HG02938 (cell line): ENCODE data around the gene DLGAP1.

ENCODE experiments used
- ATAC-seq: cut with Tn5 transposase; IDR thresholded peaks from one replicate; pipeline ENCODE4 v1.9.1; 2021; ENCODE audit warnings: mild to moderate bottlenecking, moderate library complexity; ENCODE audit not compliant: unreplicated experiment

Gene DLGAP1

DNA sequence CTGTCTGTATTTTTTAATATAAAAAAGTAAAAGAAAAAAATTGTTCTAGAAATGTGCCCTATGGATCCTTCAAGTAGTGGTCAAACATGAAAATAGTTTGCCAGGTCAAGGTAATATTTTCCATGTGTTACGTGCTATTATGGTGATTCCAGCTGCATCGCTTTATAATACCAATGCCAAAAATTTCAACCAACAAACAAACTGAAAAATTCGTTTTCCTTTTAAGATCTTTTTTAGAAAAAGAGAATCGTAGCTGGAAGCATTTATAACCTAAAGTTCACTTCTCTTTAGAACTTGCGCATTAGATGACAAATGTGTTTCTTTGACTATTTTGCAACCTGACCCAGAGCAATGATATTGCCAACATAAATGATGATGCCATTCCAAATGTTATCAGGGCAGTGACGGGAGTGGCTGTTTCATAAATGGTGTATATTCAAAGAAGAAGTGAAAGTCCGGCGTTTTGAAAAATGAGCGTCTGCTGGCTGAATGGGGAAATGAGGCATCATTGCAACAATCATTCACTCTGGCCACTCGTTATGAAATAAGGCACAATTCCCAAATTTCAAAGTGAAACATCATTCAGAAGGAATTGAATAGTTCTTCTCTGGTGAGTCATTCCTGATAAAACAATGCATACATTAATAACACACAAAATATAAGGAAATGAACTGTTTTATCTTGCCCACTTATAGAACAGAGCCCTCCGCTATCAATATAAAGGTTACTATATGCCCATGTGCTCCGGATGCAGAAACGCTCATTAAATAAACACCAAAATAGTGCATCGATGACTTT is 707.7 kb downstream of the DLGAP1 start:
- no peak for ATAC-seq

DNA sequence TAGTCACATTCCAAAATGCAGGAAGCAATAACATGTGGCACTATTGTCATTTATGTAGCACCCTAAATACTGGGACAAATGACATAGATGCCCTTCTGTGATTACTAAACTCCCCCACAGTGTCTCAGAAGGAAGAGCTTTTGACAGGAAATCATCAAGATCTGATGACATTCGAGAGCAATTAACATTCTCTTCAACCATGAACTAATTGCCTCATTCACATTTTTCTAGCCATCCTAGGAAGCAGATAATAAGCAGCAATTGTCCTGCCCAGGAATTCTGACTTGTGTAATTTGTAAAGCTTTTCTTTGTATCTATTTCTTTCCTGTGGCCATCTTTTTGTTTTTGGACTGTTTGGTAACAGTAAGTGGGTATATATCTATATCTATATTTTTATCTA is 712.6 kb downstream of the DLGAP1 start:
- no peak for ATAC-seq

DNA sequence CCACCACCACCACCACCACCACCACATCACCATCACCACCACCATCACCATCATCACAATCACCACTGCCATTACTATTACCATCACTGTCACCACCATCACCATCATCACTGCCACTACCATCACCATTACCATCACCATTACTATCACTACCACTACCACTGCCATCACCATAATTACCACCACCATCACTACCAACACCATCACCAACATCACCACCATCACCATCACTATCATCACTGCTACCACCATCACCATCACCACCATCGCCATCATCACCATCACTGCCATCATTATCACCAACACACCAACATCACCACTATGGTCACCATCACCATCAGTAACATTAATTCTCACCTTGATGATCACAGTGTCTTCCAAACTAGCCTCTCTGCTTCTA is 713.8 kb downstream of the DLGAP1 start:
- no peak for ATAC-seq

DNA sequence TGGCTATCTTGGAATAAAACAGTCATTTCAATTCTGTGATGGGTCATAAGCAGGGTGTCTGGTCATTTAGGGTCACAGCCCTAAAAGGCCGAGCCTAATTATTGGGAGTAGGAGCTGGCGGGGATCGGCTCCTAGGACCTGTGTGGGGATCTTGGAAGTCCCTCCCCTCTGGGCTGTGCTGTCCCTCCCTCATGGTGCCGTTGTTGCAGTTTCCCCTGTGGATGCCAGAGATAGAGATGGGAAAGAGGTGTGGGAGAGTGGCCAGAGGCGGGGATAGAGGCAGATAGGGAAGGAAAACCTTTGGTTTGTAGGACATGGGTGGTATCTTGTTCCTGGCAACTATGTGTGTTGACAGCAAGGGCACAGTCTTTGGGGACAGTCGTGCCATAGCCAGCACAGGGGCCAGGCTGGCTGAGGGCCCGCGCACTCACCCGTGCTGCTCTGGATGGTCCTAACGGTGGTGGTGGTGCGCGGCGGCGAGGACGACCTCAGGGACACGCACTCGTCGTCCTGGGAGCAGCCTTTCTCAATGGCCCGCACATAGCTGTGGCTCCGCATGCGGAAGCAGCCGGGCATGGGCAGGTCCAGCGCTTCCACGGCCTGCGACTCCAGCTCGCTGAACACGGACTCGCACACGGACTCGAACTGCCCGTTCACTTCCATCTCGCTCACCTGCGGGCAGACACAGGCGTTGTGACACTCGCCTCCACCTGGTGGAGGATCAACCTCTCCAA is 726.2 kb downstream of the DLGAP1 start:
- no peak for ATAC-seq

DNA sequence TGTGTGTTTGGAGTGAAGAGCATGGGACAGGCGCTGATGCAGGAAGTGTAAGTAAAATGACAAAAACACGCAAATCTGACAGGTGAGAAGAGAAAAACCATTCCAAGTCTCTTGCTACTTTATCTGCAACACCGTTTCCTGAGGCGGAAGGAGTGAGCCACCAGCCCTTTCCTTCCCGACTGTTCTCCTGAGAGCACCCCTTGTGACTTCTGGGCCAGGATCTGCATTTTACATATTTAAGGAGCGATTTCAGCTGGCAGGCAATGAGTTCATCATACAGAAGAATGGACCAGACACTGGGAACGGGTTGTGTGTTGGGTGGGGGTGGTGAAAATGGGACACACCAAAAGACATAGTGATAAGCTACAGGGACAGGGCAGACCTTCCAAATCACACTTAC is 727.8 kb downstream of the DLGAP1 start:
- no peak for ATAC-seq

DNA sequence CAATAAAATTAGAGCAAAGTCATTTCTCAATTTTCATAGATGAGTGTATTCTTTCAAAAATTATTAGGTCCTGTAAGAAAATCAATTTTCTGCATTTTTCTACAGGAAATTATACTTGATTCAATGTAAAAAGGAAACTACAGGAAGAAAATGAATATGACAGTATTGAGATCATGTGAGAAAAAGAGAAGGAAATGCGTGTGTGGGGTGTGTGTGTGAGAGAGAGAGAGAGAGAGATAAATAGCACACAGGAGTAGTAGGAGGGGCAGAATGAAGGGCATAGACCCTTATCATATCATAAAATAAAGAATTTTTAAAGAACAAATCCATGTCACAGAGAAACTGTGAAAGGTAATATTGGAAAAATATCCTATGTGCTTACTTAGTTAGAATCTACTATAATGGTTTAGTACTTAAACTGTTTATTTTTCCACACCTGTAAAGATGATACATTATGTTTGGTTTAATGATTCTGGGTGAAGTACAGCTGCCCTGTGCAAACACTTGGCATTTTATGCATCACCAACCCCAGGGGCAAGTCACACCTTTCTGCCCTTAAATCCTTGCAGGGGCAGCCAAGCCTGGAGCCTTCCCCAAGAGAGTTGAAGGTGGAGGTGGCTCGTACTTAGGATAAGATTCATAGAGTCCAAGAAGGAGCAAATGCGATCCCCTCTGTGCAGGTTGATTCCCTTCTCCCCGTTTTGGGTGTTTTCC is 728.7 kb downstream of the DLGAP1 start:
- no peak for ATAC-seq

DNA sequence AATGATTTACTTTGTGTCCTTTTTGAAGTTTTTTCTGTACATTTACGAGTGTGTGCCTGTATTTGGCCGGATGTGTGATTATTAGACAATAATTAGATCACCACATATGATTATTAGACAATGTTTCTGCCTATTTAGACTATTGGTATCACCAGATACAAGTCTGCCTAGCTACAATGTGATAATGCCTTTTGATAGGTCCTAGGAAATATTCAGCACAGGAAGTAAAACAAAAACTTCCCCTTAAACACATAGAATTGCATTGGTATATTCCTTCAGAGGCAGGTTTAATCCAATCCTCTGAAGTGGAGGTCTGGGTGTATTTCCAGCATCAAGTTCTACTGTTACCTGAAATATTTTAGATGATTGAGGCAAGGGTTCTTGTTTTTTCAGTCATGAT is 730.0 kb downstream of the DLGAP1 start:
- no peak for ATAC-seq

DNA sequence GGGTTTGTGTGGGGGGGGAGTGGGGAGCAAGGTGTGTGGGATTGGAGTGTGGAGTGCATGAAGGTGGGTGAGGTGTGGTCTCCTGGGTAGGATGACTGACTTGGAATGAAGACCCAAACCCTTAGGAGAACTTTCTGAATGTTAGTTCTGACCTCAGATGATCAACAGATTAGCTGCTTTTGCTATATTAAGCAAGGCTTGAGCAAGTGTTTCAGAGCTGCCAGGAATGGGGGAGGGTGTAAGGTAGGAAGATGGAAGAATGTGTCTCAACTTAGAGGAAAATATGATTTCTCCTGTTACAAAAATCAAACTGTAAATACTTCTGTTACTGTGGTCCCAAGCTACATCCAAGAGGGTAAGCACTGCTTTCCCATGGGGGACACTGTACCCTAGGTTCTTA is 731.6 kb downstream of the DLGAP1 start:
- no peak for ATAC-seq

DNA sequence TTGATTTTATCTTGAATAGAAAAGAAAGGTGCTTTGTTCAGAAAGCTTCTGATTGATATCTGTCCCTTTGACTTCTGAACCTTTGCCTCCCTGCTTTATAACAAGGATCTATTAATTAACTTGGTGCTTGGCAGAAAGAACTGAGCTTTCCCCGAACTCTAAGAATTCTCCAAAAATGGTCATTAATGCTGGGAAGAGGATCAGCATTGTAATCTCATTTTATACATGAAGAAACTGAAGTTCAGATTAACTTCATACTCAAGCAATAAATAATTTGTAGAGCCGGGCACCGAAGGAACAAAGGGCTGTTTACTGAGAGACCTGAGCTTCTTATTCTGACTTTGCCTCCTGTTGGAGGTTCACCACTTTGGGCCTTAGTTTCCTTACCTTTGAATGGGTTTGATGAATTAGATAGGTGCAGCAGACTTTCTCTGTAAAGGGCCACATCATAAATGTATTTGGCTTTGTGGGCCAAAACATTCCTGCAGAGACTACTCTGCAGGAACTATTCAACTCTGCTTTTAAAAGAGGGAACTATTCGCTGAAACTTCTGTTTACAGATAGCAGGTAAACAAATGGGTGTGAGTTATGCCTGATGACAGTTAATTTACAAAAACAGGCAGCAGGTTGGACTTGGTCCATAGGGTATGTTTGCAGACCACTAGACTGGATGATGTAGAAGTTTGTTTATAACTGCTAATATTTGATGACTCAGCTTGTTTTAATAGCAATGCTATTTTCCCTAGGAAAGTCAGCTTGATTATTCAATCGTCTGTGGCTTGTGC is 732.3 kb downstream of the DLGAP1 start:
- no peak for ATAC-seq

DNA sequence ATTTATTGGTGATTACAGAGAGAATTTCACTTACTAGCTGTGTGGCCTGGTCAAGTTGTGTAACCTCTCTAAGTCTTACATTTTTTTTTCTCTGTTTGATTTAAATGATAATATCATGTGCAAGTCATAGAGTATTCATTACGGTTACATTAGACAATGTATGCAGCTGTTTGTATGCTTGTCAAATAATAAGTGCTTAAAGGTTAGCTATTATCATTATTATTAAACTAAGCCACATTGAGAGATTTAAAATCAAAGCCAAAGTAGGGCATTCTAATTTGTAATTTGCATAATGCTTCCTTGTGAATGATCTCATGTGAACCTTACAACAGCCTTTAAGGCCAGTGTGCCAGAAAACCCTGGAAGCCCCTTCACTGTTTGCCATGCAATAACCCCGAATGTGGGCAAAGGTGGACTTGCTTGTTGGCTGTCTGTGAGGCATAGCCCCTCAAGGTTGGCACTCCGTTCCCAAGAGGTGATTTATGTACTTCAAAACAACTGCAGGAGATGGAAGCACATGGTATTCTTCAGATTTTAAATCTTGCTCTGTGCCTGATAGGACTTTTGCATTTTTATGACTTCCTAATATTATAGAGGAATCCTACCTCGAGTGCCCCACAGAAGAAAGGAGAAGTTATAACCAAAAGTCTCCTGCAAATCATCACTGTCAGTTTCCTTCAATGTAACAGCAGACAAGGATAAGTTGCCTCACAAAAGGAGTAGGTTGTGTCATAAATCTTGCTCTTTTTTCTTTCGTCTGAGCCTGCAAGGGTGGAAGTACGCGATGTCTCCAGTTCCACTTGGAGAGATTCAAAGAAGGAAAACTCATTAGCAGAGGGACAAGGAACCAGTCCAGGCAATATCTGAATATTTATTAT is 733.1 kb downstream of the DLGAP1 start:
- ATAC-seq, result no peak

DNA sequence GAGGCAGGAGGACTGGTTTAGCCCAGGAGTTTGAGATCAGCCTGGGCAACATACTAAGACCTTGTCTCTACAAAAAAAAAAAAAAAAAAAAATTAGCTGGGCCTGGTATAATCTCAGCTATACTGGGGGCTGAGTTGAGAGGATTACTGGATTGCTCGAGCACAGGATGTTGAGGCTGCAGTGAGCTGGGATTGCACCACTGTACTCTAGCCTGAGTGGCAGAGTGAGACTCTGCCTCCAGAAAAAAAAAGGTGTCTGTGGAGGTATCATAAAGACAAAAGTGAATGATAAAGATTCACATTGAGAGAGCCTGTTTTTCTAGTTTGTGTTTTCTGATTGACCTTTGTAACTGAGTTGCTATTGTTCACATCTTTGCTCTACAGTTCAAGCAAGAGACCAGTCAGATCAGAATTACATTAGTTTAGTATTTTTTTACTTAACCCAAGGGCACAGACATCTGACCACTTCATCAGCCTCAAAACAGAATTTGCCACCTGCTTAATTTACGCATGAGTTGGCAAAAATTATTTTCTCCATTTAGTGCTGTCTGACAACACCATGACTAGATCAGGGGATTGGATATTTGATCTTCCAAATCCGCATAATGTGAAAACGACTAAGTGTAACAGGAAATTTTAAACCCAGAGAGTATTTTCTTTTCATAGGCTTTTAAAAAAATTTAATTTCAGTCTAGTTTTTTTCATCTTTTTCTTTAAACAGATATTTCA is 734.1 kb downstream of the DLGAP1 start:
- ATAC-seq, result no peak

DNA sequence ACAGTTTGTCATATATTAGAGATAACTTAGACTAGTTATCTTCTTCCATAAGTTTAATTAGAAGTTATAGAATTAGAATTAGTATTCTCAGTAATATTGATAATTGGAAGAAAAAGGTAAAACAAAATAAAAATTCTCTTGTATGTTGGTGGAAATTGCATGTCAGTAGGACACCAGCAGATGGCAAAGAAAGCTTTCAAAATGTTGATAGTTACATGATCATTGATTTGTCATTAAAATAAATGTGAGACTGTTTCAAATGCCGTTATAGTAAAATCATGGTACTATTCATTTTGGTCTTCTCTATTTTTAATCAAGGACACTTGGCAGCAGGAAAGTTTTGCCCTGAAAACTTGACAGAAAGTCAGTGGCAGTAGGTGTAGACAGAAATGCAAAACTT is 734.9 kb downstream of the DLGAP1 start:
- no peak for ATAC-seq

DNA sequence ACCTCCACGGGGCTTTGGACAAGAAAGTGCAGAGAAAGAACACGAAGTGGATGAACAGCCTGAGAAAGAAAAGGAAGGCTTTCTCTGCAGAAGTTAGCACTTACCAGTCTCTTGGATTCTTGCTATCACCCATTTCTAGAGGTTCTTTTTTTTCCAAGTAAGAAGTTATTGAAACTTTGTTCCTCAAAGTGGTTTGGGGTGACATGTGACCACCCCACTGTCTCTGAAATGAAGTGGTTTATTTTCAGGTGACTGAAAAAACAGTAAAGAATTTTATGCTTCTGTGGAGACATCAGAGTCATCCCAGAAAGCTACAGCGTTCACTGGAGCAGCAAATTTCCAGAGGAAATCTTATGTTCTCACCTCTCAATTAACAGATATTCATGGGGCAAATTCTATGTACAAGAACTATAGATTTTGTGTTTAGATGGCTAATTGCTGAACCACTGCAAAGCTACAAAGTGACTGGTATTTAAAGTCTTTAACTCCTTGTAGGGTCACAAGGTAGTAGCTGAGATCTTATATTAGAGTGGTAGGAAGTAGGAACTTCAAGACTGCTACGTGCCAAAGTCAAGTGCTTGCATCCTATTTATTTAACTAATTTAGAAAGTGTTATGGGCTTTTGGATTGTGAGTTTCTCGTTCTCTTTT is 737.6 kb downstream of the DLGAP1 start:
- ATAC-seq, result no peak

DNA sequence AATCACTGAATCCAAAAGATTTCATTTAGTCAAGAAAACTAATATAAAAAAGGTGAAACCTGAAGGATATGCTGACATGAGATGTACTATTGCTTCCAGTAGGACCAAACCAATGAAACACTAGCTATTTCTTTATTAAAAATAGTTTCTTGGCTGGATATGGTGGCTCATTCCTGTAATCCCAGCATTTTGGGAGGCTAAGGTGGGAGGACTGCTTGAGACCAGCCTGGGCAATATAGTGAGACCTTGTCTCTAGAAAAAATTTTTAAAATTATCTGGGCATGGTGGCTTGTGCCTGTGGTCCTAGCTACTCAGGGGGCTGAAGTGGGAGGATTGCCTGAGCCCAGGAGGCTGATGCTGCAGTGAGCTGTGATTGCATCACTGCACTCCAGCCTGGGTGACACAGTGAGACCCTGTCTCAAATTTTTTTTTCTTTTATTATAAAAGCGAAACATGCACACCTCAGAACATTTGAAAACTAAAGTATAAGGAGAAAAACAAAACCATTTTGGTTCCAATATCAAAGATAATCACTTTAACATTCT is 738.9 kb downstream of the DLGAP1 start:
- ATAC-seq, result no peak

DNA sequence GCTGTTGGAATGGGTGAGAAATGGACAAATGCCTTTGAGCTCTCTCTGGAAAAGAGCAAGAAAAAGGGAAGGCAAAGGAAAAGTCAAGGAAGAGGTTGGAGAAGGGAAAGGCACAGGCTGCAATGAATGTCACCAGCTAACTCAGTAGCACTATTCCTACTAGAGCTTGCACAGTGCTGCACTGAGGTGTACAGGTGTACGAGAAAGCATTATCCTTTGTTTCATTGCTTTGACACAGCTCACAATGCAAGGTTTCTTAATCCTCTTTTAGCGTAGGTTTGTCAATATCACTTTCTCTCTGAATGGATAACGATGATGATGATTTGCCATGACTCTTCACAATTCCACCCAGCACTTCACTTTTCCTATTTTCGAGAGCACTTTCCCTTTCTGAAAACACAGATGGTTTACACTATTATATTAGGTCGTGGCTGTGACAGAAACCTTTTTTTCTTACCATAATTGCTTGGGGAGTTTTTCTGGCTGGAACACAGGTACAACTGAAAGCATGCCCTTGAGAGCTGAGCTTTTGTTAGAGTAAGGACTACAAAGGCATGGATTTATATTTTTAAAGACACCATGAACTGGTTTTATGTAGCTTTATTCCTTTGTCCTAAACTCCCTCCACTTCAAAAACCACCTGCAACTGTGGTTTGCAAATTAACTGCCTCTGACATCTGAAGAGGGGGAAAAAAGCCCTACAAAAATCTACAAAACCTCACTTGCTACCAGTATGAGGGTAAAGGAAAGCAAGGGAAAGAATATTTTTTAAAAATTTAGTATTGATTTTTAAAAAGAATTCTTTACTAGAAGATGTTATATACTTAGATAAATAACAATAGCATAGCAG is 739.7 kb downstream of the DLGAP1 start:
- no peak for ATAC-seq

DNA sequence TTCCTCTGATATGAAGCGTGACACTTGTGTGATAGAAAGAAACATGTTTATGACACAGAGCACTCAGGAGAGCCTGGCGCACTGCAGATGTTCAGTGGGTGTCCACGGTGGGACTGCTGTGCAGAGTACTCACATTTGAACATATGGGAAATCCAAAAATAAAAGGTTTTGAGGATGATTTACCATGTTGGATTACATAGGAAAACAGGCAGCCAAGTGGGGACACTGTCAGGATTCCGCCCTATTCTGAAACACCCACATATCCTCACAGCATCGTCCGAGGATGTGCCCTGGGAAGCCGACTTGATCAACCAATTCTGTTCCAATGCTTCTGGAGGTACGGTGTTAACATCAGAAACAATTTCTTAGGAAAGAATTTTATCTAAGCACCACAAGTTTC is 741.4 kb downstream of the DLGAP1 start:
- ATAC-seq, result no peak

DNA sequence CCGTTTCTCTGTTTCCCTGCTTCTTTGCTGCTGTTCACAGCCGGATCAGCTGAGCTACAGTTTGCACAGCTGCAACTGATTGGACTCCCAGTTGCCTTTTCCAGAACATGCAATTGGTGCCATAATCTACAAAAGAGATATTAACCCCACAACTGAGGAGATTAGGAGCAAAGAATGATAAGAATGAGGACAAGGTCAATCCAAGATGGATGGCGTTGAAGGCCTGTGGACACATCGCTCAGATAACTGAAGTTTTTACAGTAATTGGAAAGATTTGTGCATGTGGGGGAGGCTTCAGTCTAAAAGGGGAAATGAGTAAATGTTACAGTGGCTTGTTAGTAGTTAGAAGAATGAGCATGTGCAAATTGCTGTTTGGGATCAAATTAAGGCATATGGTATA is 741.9 kb downstream of the DLGAP1 start:
- no peak for ATAC-seq

DNA sequence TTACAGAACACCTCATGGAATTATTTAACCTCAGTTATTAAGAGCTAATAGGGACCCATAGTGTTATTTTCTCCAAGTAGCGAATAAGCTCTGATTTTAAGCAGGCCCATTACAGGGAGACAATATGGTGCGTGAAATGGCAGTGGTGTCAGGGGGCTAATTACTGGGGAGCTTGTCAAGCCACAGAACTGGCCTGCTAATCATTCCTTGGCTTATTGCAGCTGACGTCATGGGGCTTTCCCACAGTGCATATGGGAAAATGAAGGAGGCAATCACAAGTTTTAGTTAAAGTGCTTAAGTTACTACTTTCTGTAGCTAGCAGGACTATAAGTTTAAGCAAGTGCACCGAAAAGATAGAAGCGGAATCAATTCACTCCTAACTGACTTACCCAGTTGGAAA is 742.6 kb downstream of the DLGAP1 start:
- ATAC-seq, result no peak
